SK-N-SH treated with all-trans-retinoic acid at 6 μM for 48 hours (cell line): ENCODE measurements around the gene SYVN1.

Source experiments
- ATAC-seq: fragments of 200-7000 bp; cut with Tn5 transposase; 3 replicates; pipeline ENCODE4 v1.9.1; 2020; ENCODE audit warnings: mild to moderate bottlenecking, moderate library complexity
- ARNTL ChIP-seq: fragments of 450-650 bp; formaldehyde crosslinking; IDR thresholded peaks from 2 replicates; pipeline ENCODE4 v1.5.0; 2020; ENCODE audit warnings: low read depth, mild to moderate bottlenecking, moderate library complexity, borderline replicate concordance
- BACH2 ChIP-seq: fragments of 250-450 bp; sonication (Bioruptor Pico); IDR thresholded peaks from 2 replicates; pipeline ENCODE4 v1.9.0; 2021; ENCODE audit warnings: mild to moderate bottlenecking, borderline replicate concordance
- CREB5 ChIP-seq: fragments of 250-450 bp; sonication (Bioruptor Pico); IDR thresholded peaks from 2 replicates; pipeline ENCODE4 v1.5.1; 2020; ENCODE audit warnings: low read depth, mild to moderate bottlenecking, moderate library complexity
- CSDC2 ChIP-seq: fragments of 250-450 bp; sonication (Bioruptor Pico); IDR thresholded peaks from 2 replicates; pipeline ENCODE4 v1.5.0; 2020; ENCODE audit warnings: mild to moderate bottlenecking, moderate library complexity
- GLIS3 ChIP-seq: fragments of 250-450 bp; sonication (Bioruptor Pico); IDR thresholded peaks from 2 replicates; pipeline ENCODE4 v1.5.0; 2020; ENCODE audit warnings: mild to moderate bottlenecking, moderate library complexity
- ISL1 ChIP-seq: fragments of 250-450 bp; sonication (Bioruptor Pico); IDR thresholded peaks from 2 replicates; pipeline ENCODE4 v2.1.2; 2022; ENCODE audit warnings: mild to moderate bottlenecking, moderate library complexity
- OSR1 ChIP-seq: fragments of 250-450 bp; sonication (Bioruptor Pico); IDR thresholded peaks from 2 replicates; pipeline ENCODE4 v1.8.0; 2022; ENCODE audit warnings: moderate library complexity, mild to moderate bottlenecking, inconsistent platforms
- PATZ1 ChIP-seq: fragments of 250-450 bp; sonication (Bioruptor Pico); IDR thresholded peaks from 2 replicates; pipeline ENCODE4 v1.8.0; 2020; ENCODE audit warnings: mild to moderate bottlenecking, moderate library complexity, borderline replicate concordance
- POU6F1 ChIP-seq: fragments of 250-450 bp; sonication (Bioruptor Pico); IDR thresholded peaks from 2 replicates; pipeline ENCODE4 v1.8.0; 2021; ENCODE audit warnings: low read depth, mild to moderate bottlenecking, moderate library complexity, borderline replicate concordance
- PPARA ChIP-seq: fragments of 250-450 bp; sonication (Bioruptor Pico); IDR thresholded peaks from 2 replicates; pipeline ENCODE4 v1.5.0; 2020; ENCODE audit warnings: mild to moderate bottlenecking, borderline replicate concordance
- RARB ChIP-seq: fragments of 250-450 bp; sonication (Bioruptor Pico); IDR thresholded peaks from 2 replicates; pipeline ENCODE4 v1.8.0; 2021; ENCODE audit warnings: mild to moderate bottlenecking, moderate library complexity
- SNAI2 ChIP-seq: fragments of 250-450 bp; sonication (Bioruptor Pico); IDR thresholded peaks from 2 replicates; pipeline ENCODE4 v1.5.0; 2020; ENCODE audit warnings: mild to moderate bottlenecking, moderate library complexity
- TCF4 ChIP-seq: fragments of 250-450 bp; sonication (Bioruptor Pico); IDR thresholded peaks from 2 replicates; pipeline ENCODE4 v1.8.0; 2021; ENCODE audit warnings: mild to moderate bottlenecking, moderate library complexity, borderline replicate concordance
- TOX ChIP-seq: fragments of 250-450 bp; sonication (Bioruptor Pico); IDR thresholded peaks from 2 replicates; pipeline ENCODE4 v1.8.0; 2021; ENCODE audit warnings: mild to moderate bottlenecking, moderate library complexity, borderline replicate concordance
- TSHZ2 ChIP-seq: fragments of 250-450 bp; sonication (Bioruptor Pico); IDR thresholded peaks from 2 replicates; pipeline ENCODE4 v1.5.0; 2020; ENCODE audit warnings: mild to moderate bottlenecking, moderate library complexity
- ZC3H10 ChIP-seq: fragments of 250-450 bp; sonication (Bioruptor Pico); IDR thresholded peaks from 2 replicates; pipeline ENCODE4 v1.5.1; 2021; ENCODE audit warnings: mild to moderate bottlenecking, moderate library complexity
- ZFP3 ChIP-seq: fragments of 250-450 bp; sonication (Bioruptor Pico); IDR thresholded peaks from 2 replicates; pipeline ENCODE4 v1.5.0; 2020; ENCODE audit warnings: mild to moderate bottlenecking, moderate library complexity
- ZFP30 ChIP-seq: fragments of 450-650 bp; formaldehyde crosslinking; IDR thresholded peaks from 2 replicates; pipeline ENCODE4 v1.5.0; 2022; ENCODE audit warnings: mild to moderate bottlenecking, moderate library complexity
- ZNF565 ChIP-seq: fragments of 450-650 bp; formaldehyde crosslinking; conservative IDR thresholded peaks from 2 replicates; pipeline ENCODE4 v1.5.0; 2020; ENCODE audit warnings: low read depth, mild to moderate bottlenecking, moderate library complexity
- ZNF70 ChIP-seq: fragments of 450-650 bp; formaldehyde crosslinking; IDR thresholded peaks from 2 replicates; pipeline ENCODE4 v1.5.0; 2020; ENCODE audit warnings: mild to moderate bottlenecking, moderate library complexity
- ZNF8 ChIP-seq: fragments of 450-650 bp; formaldehyde crosslinking; IDR thresholded peaks from 2 replicates; pipeline ENCODE4 v1.5.0; 2020; ENCODE audit warnings: mild to moderate bottlenecking, moderate library complexity

The SYVN1 gene

GRCh38 chr11:65156926-65157325 lies 22.6 kb upstream of the SYVN1 start (continued):
- TF ChIP-seq CREB5 (CRISPR knock-in tag) (no peak), ARNTL (CRISPR knock-in tag) (no peak), ZC3H10 (CRISPR knock-in tag) (no peak)

GRCh38 chr11:65156256-65156655 lies 21.9 kb upstream of the SYVN1 start:
- TF ChIP-seq ZFP3 (CRISPR knock-in tag) = no peak
- no peak for TF ChIP-seq TOX (CRISPR knock-in tag)
- no peak for TF ChIP-seq BACH2
- no peak for TF ChIP-seq POU6F1
- no peak for TF ChIP-seq ZC3H10 (CRISPR knock-in tag)
- TF ChIP-seq GLIS3 = no peak
- no peak for TF ChIP-seq ZFP30 (CRISPR knock-in tag)
- no peak for TF ChIP-seq SNAI2 (CRISPR knock-in tag)
- no peak for TF ChIP-seq OSR1 (CRISPR knock-in tag)
- no peak for TF ChIP-seq TSHZ2 (CRISPR knock-in tag)
- no peak for TF ChIP-seq ZNF8 (CRISPR knock-in tag)
- TF ChIP-seq PATZ1 (CRISPR knock-in tag) = no peak
- TF ChIP-seq ISL1 (CRISPR knock-in tag) = no peak
- no peak for TF ChIP-seq ZNF565 (CRISPR knock-in tag)
- no peak for ATAC-seq

- ATAC-seq = no peak
- TF ChIP-seq ISL1 (CRISPR knock-in tag) = no peak
- no peak for TF ChIP-seq CREB5 (CRISPR knock-in tag)
- TF ChIP-seq SNAI2 (CRISPR knock-in tag) = no peak
- TF ChIP-seq RARB (CRISPR knock-in tag) = no peak
- no peak for TF ChIP-seq PATZ1 (CRISPR knock-in tag)
- no peak for TF ChIP-seq POU6F1
- TF ChIP-seq ZNF565 (CRISPR knock-in tag) = no peak
- no peak for TF ChIP-seq OSR1 (CRISPR knock-in tag)
- no peak for TF ChIP-seq ZFP30 (CRISPR knock-in tag)
- no peak for TF ChIP-seq CSDC2 (CRISPR knock-in tag)
- no peak for TF ChIP-seq PPARA
- no peak for TF ChIP-seq ZC3H10 (CRISPR knock-in tag)
- no peak for TF ChIP-seq TCF4
- no peak for TF ChIP-seq ZNF70 (CRISPR knock-in tag)
- TF ChIP-seq TSHZ2 (CRISPR knock-in tag) = no peak
- TF ChIP-seq ZFP3 (CRISPR knock-in tag) = no peak
- no peak for TF ChIP-seq ARNTL (CRISPR knock-in tag)
- no peak for TF ChIP-seq GLIS3
Observed at GRCh38 chr11:65152122-65152521, 17.8 kb upstream of the SYVN1 start.
